ENCODE results near the gene SLC16A6.

DNA sequence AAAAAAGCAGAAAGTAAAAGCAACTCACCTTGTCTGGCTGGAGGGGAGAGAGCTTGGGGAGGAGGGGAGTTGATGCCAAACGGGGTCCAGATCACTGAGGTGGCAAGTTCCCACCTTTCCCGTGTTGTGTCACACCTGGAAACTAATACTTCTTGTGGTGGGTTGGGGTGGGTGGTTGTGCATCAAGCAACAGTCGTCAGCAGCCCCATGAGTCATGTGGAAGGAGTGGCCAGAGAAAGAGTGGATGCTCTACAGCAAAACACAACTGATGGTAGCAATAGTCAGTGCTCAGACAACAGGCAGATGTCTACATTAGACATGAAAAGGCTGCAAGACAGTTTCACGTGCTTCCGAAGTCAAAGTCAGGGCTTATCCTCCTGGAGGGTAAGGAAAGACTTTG, 35.8 kb upstream of the SLC16A6 start:
- TF ChIP-seq EZH2phosphoT487 (IDR thresholded peaks at IDR 0.05; ENCODE audit: insufficient read depth, low read depth) (no peak), EZH2 (IDR thresholded peaks at IDR 0.05; ENCODE audit: insufficient read depth, poor library complexity, severe bottlenecking) (no peak)

Measured in GM23248 (cell line).